Amniotic stem cell (primary cell): ENCODE results near the gene RAPGEF4.

Source experiments
- DNase-seq: peaks from one replicate; lab custom pipeline; 2025; lab: John Stamatoyannopoulos, UW

The RAPGEF4 gene

DNA sequence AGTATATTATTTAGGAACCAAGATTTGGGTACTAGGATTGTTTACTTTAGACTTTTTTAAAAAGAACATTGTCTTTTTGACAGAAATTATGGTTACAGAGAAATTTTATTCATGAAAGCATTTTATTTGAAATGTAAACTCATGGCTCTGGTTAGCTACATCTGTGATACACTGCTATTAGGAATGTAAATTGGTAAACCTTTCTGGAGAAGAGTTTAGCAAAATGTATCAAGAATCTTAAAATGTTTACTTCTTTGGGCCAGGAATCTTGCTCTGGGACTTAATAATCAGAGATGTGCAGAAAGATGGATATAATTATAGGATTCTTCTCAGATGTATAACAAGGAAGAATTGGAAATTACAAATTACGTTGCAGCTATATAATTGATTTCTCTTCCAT is 359.7 kb downstream of the RAPGEF4 start:
- no peak for DNase-seq

DNA sequence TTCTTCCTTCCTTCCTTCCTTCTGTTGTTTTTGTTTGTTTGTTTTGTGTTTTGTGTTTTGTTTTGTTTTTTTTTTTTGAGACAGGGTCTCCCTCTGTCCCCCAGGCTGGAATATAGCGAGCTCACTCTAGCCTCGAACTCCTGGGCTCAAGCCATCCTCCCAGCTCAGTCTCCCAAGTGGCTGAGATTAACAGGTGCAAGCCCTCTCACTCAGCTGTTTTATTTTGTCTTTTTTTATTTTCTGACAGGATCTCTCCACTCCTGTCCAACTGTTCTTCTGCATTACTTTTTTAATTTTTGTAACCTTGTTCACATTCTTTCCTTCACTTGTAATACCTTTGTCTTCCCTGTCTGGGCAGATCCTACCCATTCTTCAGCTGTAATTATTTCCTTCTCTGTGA is 363.6 kb downstream of the RAPGEF4 start:
- no peak for DNase-seq

- DNase-seq, result no peak
Measured at GRCh38 chr2:173099804-173100203, 364.2 kb downstream of the RAPGEF4 start.

- DNase-seq, result no peak
Measured at GRCh38 chr2:173101687-173102086, 366.0 kb downstream of the RAPGEF4 start.
